ENCODE measurements around the gene STX8. TPM values are rescaled to one million over a fixed set of nuclear protein-coding genes. Genes with fewer than 3 reads are reported as not detected.

Gene STX8
- total RNA-seq, 1 donor from 2014 or later, result 58.4 TPM

GRCh38 chr17:9307313-9307998 lies 268.2 kb downstream of the STX8 start:
- Histone ChIP-seq H3K36me3 (ENCODE audit: control insufficient read depth, insufficient read depth, low read length) (no peaks in the 10 kb centered on the region), H3K4me3 (ENCODE audit: low read depth, low read length) (no peak overlapping the region), H3K27me3 (ENCODE audit: control insufficient read depth, insufficient read depth, low read length) (no peaks in the 10 kb centered on the region)
- no peak for FAIRE-seq
- DNase-seq (ENCODE audit: low read depth), result no peak
- no peak for TF ChIP-seq CTCF (IDR thresholded peaks at IDR 0.05; ENCODE audit: insufficient read depth, low read length, severe bottlenecking)

- TF ChIP-seq CTCF (IDR thresholded peaks at IDR 0.05; ENCODE audit: insufficient read depth, low read length, severe bottlenecking), result no peak
- Histone ChIP-seq H3K27me3 (ENCODE audit: control insufficient read depth, insufficient read depth, low read length) (no peaks in the 10 kb centered on the region), H3K36me3 (ENCODE audit: control insufficient read depth, insufficient read depth, low read length) (no peaks in the 10 kb centered on the region), H3K4me3 (ENCODE audit: low read depth, low read length) (no peak overlapping the region)
- peak; percentile 52 for DNase-seq (ENCODE audit: low read depth)
- no peak for FAIRE-seq
Observed at GRCh38 chr17:9306086-9306485, 269.5 kb downstream of the STX8 start.

GRCh38 chr17:9299695-9300094 lies 275.9 kb downstream of the STX8 start:
- TF ChIP-seq CTCF (IDR thresholded peaks at IDR 0.05; ENCODE audit: insufficient read depth, low read length, severe bottlenecking), result no peak
- Histone ChIP-seq H3K27me3 (ENCODE audit: control insufficient read depth, insufficient read depth, low read length) (no peaks in the 10 kb centered on the region), H3K4me3 (ENCODE audit: low read depth, low read length) (no peak overlapping the region), H3K36me3 (ENCODE audit: control insufficient read depth, insufficient read depth, low read length) (no peaks in the 10 kb centered on the region)
- no peak for DNase-seq (ENCODE audit: low read depth)
- no peak for FAIRE-seq

GRCh38 chr17:9298776-9299295 lies 276.8 kb downstream of the STX8 start:
- DNase-seq (ENCODE audit: low read depth) (no peak), FAIRE-seq (no peak)
- Histone ChIP-seq H3K36me3 (ENCODE audit: control insufficient read depth, insufficient read depth, low read length) (no peaks in the 10 kb centered on the region), H3K4me3 (ENCODE audit: low read depth, low read length) (no peak overlapping the region), H3K27me3 (ENCODE audit: control insufficient read depth, insufficient read depth, low read length) (no peaks in the 10 kb centered on the region)
- TF ChIP-seq CTCF (IDR thresholded peaks at IDR 0.05; ENCODE audit: insufficient read depth, low read length, severe bottlenecking), result no peak

- H3K4me3 ChIP-seq (ENCODE audit: low read depth, low read length), result no peak overlapping the region
- FAIRE-seq (no peak), DNase-seq (ENCODE audit: low read depth) (no peak)
- H3K36me3 ChIP-seq (ENCODE audit: control insufficient read depth, insufficient read depth, low read length), result no peaks in the 10 kb centered on the region
- no peak for TF ChIP-seq CTCF (IDR thresholded peaks at IDR 0.05; ENCODE audit: insufficient read depth, low read length, severe bottlenecking)
- H3K27me3 ChIP-seq (ENCODE audit: control insufficient read depth, insufficient read depth, low read length), result no peaks in the 10 kb centered on the region
Observed at GRCh38 chr17:9298135-9298534, 277.5 kb downstream of the STX8 start.

Measured in bronchial epithelial cell (primary cell).